Measurements from ENCODE around the gene NR1H4. TPM values are rescaled to one million over a fixed set of nuclear protein-coding genes. Genes with fewer than 3 reads are reported as not detected.

The NR1H4 gene
- total and polyA plus RNA-seq, 2 experiments from 2014 or later: not detected

- ATAC-seq (no peak), DNase-seq (ENCODE audit: low spot score) (no peak)
- TF ChIP-seq STAT1 (IDR thresholded peaks at IDR 0.05; ENCODE audit: unreplicated experiment) (no peak), CREB1 (CRISPR knock-in tag; IDR thresholded peaks at IDR 0.05; ENCODE audit: low read depth) (no peak), CTCF (conservative IDR thresholded peaks at IDR 0.05; ENCODE audit: low read depth in 2 of 2) (no peak), ZNF114 (CRISPR knock-in tag; IDR thresholded peaks at IDR 0.05) (no peak)
- Mint-ChIP-seq H3K27ac (no peak overlapping the region), H3K36me3 (ENCODE audit: low read depth) (no peaks in the 10 kb centered on the region), H3K9me3 (no peaks in the 10 kb centered on the region), H3K27me3 (ENCODE audit: insufficient read depth, low read depth, poor library complexity) (no peaks in the 10 kb centered on the region), H3K4me3 (no peak overlapping the region), H3K4me1 (peaks cover 2% of the 10 kb centered on the region; the same call in 1 of the 3 replicates)
- no peaks in the 10 kb centered on the region for H3K4me1 ChIP-seq (ENCODE audit: insufficient read depth)
- no peaks in the 10 kb centered on the region for H3K27me3 ChIP-seq (ENCODE audit: insufficient read depth)
- no peak overlapping the region for H2AFZ ChIP-seq
- H3F3A ChIP-seq (replicated peaks; ENCODE audit: low read depth): no peaks in the 10 kb centered on the region
- H3K4me2 ChIP-seq: no peak overlapping the region
- H3K36me3 ChIP-seq (ENCODE audit: insufficient read depth): no peaks in the 10 kb centered on the region
- H3K9me2 ChIP-seq (ENCODE audit: insufficient read depth): 0 out of 2 replicates have a peak, but pooled peaks cover 2% of the 10 kb centered on the region
- no peaks in the 10 kb centered on the region for H3K79me2 ChIP-seq (replicated peaks; ENCODE audit: insufficient read depth)
- H3K4me3 ChIP-seq: no peak overlapping the region
- H4K20me1 ChIP-seq (replicated peaks; ENCODE audit: insufficient read depth): no peaks in the 10 kb centered on the region
- H3K27ac ChIP-seq (ENCODE audit: low read depth): no peak overlapping the region
These were observed 44.7 kb downstream of the NR1H4 start for GRCh38 chr12:100518376-100518775.

- no peak overlapping the region for H3K4me3 ChIP-seq
- H4K20me1 ChIP-seq (replicated peaks; ENCODE audit: insufficient read depth): no peaks in the 10 kb centered on the region
- H3F3A ChIP-seq (replicated peaks; ENCODE audit: low read depth): no peaks in the 10 kb centered on the region
- Mint-ChIP-seq H3K4me1 (peaks cover 2% of the 10 kb centered on the region; the same call in 1 of the 3 replicates), H3K27ac (no peak overlapping the region), H3K9me3 (no peaks in the 10 kb centered on the region), H3K27me3 (ENCODE audit: insufficient read depth, low read depth, poor library complexity) (no peaks in the 10 kb centered on the region), H3K4me3 (no peak overlapping the region), H3K36me3 (ENCODE audit: low read depth) (no peaks in the 10 kb centered on the region)
- ATAC-seq (no peak), DNase-seq (ENCODE audit: low spot score) (peak; percentile 6)
- no peak overlapping the region for H3K4me2 ChIP-seq
- no peak overlapping the region for H3K27ac ChIP-seq (ENCODE audit: low read depth)
- H3K4me1 ChIP-seq (ENCODE audit: insufficient read depth): no peaks in the 10 kb centered on the region
- TF ChIP-seq REST (IDR thresholded peaks at IDR 0.05; ENCODE audit: unreplicated experiment) (no peak), ZNF331 (CRISPR knock-in tag; IDR thresholded peaks at IDR 0.05; ENCODE audit: low read depth) (no peak), POLR2AphosphoS5 (IDR thresholded peaks at IDR 0.05; ENCODE audit: low read depth) (no peak), NANOG (IDR thresholded peaks at IDR 0.05; ENCODE audit: borderline replicate concordance) (no peak), ZNF462 (CRISPR knock-in tag; IDR thresholded peaks at IDR 0.05) (no peak), EZH2 (IDR thresholded peaks at IDR 0.05; ENCODE audit: low read depth, unreplicated experiment) (no peak)
- H2AFZ ChIP-seq: peak overlapping the region; percentile 96
- H3K79me2 ChIP-seq (replicated peaks; ENCODE audit: insufficient read depth): no peaks in the 10 kb centered on the region
- H3K36me3 ChIP-seq (ENCODE audit: insufficient read depth): no peaks in the 10 kb centered on the region
- H3K9me2 ChIP-seq (ENCODE audit: insufficient read depth): peaks cover 6% of the 10 kb centered on the region; the same call in 1 of the 2 replicates
- H3K27me3 ChIP-seq (ENCODE audit: insufficient read depth): no peaks in the 10 kb centered on the region
These were observed 46.5 kb downstream of the NR1H4 start for GRCh38 chr12:100520048-100520769.
